Hindlimb muscle (tissue), 1 donor: Measurements from ENCODE around the gene SNAP29. TPM values are rescaled to one million over a fixed set of nuclear protein-coding genes. Genes with fewer than 3 reads are reported as not detected.
A peak's percentile ranks its signal among the peaks of the same experiment; 100 is the strongest.
"Not testable (repeated sequence)": the region's sequence is repeated elsewhere in the genome, so short reads cannot be mapped to it uniquely, and the experiment has no call there.

Source experiments
- DNase-seq: peaks from one replicate; pipeline ENCODE4 v3.0.0-alpha.2; 2013
- polyA plus RNA-seq: library from polyadenylated mRNA; unstranded; fragments of 120-200 nt; gene quantifications from one replicate; pipeline ENCODE4 v1.2.1, GENCODE V29; 2013; ENCODE audit not compliant: insufficient read length

Gene SNAP29
- polyA plus RNA-seq, 1 donor = 22.6 TPM

DNA sequence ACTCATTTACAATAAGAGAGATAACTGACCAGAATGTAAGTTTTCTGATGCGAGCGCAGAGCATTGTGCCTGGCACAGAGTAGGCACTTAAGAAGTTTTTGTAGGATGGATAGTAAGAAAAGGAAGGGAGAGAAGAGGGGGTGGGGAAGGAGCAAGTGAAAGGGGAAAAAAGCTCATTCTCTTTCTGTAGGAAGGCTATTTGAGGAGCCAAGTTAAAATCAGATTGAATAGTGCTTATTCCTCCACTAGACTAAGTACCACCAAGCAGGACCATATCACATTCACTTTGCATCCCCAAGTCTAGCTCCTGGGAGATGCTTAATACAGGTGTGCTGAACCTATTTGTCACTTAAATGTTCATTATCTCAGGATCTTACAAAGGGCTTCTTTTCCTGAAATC, 44.3 kb downstream of the SNAP29 start:
- DNase-seq = no peak

DNA sequence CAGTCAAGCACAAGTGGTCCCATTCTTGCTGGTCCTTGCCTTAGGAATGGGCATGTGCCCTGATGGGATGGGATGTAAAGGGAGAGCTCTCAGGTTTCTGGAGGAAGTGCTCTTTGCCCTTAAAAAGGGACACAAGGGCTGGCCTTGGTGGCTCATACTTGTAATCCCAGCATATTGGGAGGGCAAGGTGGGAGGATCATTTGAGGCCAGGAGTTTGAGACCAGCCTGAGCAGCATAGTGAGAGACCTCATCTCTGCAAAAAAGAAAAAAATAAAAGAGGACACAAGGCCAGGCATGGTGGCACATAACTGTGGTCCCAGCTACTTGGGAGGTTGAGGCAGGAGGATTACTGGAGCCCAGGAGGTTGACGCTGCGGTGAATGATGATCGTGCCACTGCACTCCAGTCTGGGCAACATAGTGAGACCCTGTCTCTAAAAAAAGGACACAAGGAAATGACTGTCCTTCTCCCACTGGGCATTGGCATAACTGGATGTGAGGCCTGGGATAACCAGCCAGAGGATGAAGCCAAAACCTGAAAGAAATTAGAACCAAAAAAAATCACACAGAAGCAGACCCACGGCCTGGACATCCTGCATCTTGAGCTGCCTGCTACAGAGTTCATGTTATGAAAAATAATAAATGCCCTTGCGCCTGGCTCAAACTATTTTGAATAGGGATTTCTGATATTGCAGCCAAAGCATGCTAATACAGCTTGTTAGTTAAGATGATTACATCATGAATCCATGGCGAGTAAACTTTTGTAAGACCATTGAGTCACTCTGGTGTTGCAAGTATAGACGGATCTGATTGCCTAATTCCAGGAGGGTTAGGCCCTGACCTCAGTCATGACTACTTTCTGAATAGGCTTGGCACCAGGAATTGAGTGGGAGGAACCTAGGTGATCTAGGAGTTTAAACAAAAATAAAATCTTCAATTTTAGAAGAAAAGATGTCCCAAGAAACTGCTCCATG, 45.5 kb downstream of the SNAP29 start:
- no peak for DNase-seq

DNA sequence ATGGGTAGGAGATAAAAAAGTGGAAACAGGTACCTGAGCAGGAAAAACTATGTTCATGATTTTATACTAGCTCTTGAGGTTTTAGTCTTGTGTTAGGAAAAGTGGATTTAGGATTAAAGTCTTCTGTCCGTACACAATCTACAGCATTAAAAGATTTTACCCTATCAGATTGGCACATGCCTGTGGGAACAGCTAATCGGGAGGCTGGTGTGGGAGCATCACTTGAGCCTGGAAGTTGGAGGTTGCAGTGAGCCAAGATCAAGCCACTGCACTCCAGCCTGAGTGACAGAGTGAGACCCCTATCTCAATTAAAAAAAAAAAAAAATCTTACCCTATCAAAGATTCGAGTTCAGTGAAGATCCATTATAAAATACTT, 46.2 kb downstream of the SNAP29 start:
- DNase-seq = no peak

DNA sequence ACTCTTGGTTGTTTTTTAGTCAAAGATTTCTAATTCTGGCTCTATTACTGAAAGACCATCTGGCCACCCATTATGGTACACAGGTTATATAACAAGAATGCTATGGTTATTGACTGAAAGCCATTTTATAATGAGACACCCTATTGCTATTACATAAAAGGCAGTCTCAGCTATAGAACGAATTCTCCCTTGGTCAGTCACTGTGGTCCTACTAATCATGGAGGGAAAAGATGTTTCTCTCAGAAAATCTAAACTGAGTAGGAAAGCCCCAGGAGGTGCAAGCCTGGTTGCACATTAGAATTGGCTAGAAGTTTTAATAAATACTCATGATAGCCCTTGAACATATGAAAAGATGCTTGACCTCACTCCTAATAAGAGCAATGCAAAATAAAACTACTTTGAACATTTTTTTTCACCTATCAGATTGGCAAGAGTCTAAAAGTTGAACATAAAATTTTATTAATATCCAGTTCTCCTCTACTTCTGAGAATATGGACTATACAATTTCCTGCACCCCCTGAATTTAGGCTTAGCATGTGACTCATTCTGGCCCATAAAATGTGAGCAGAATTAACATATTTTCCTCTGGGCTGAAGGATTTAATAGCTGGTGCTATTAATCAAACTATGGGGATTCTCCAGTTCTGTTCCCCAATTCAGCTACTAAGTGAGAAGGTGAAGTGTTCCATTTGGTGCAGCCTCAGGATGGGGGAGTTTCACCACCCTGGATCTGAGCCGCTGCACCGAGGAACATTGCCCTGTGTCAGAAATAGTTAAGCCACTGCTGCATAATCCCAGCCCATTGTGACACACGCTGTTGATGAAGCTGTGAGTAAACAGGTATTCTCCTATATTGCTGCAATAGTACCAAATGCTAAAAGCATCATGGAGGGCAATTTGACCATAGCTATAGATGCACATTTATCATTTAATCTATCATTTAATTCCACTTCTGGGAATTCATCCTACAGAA, 46.9 kb downstream of the SNAP29 start:
- no peak for DNase-seq

DNA sequence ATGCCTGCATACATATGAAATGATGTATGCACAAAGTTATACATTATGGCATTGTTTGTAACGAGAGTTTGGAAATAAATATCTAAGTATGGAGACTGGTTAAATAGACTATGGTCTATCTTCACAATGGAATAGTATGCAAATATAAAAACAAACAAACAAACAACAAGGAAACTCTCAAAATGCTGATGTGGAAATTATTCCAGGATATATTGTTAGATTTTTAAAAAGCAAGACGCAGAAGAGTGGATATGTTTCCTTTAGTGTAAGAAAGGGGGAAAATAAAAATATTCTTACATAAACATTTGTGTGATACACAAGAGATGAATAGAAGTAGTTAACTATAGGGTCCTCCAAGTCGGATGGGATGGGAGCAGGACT, 47.6 kb downstream of the SNAP29 start:
- DNase-seq = no peak

DNA sequence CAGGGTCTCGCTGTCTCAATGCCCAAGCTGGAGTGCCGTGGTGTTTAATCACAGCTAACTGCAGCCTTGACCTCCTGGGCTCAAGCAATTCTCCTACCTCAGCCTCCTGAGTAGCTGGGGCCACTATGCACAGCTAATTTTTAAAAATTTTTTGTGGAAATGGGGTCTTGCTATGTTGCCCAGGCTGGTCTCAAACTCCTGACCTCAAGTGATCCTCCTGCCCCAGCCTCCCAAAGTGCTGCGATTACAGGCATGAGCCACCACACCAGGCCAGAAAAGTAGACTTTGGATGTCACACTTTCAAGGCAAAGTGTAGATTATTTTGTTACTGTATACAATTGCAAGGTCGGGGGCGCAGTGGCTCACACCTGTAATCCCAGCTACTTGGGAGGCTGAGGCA, 49.9 kb downstream of the SNAP29 start:
- not testable (repeated sequence) for DNase-seq

DNA sequence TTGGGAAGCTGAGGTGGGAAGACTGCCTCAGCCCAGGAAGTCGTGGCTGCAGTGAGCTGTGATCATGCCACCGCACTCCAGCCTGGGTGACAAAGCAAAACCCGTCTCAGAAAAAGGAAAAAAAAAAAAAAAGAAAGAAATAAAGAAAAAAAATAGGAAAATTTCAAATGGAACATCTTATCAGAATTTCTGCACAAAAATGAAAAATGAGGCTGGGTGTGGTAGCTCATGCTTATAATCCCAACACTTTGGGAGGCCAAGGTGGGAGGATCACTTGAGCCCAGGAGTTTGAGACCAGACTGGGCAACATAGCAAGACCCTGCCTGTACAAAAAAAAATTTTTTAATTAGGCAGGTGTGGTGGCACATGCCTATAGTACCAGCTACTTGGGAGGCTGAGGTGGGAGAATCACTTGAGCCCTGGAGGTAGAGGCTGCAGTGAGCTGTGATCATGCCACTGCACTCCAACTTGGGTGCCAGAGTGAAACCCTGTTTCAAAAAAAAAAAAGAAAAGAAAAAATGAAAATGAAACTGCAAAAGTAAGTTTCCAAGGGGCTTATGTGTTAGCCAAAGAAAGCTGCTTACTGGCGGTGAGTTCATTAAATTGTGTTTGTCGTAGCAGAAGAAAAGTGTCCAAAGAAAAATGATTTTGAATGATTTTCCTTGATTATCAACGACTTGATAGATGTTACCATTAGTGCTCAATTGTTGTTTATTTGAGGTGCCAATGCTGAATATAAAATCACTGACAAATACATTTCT, 50.9 kb downstream of the SNAP29 start:
- DNase-seq = no peak

DNA sequence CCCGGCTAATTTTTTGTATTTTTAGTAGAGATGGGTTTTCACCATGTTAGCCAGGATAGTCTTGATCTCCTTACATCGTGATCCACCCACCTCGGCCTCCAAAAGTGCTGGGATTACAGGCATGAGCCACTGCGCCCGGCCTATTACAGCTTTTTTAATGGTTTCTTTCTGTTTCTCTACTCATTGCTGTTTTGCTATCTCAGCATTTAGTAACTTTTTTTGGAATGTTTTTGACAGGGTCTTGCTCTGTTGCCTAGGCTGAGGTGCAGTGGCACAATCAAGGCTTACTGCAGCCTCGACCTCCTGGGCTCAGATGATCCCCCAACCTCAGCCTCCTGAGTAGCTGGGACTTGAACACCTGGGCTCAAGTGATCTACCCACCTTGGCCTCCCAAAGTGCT, 53.7 kb downstream of the SNAP29 start:
- no peak for DNase-seq

DNA sequence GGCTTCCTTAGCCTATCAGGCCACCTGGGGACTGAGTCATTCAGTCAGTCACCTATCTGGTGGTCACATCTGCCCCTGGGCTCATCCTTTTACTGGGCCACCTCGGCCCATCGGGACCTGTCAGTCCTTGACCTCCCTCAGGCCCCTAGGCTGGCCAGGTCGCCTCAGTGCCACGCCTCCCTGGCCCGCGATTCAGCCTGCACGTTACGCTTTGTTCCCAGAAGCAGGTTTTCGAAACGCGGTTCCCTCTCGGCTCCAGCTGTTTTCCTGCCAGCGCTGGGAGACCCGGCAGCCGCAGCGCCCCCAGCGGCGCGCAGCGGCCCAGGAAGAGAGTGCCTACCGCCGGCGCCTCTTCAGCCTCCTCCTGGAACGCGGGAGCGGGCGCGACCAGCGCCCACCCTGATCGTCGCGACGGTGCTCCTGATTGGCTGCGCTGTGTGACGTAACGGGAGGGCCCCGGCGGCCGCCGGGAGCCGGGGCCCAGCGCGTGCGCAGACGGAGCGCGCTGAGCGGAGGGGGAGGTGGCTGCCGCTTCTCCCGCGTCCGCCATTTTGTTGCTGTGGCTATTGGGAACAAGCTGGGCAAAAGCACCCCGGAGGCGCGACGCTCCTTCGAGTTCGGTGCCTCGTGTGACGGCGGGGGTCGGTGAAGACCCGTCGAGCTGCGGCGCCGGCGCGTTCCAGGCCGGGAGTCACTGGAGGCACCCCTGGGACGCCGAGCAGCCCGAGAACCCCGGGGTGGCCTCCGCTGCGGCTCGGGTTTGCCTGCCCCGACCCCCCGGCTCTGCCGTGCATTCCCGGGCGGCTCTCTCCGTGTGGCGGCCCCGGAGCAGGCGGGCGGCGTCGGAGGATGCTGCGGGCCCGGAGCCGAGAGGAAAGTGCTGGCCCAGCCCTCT, 58.4 kb downstream of the SNAP29 start, which contains the start of gene CRKL:
Gene CRKL, plus strand, starts transcription at position 492 of the 895 bp plus-strand sequence. CDS start 528 bp downstream, outside the sequence.
- DNase-seq = peak; percentile 99

DNA sequence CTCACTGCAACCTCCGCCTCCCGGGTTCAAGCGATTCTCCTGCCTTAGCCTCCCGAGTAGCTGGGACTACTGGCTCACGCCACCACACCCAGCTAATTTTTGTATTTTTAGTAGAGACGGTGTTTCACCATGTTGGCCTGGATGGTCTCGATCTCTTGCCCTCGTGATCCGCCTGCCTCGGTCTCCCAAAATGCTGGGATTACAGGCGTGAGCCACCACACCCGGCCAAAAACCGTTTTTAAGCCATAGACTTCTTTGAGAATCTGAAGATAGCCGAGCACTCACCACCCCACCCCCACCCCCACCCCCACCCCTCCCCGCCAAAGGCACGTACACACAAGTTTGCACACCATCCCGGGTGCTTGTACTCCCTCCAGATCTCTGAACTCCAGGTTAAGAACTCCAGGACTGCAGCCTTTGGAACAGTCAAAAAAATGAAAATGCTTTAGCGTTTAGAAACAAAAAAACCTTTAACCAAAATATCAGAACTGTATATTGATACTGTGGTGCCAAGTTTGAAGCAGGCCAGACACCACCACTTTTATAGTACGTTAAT, 59.9 kb downstream of the SNAP29 start:
- no peak for DNase-seq

DNA sequence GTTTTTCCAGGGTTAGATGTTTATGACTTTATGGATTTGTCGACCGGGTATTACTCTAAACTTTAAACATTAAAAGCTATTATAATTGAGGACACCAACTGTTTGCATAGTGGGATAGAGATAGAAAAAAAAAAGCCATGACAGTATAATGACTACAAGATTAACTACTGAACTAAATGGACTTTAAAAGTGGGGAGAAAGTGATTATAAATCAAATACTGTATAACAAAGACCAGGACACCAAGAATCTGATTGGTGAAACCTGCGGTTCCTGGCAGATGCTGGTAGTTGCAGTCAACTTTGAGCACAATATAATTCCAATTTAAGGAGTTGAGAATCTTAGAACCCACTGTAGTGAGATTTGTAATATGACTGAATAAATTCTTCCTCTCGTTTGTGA, 60.9 kb downstream of the SNAP29 start:
- no peak for DNase-seq

DNA sequence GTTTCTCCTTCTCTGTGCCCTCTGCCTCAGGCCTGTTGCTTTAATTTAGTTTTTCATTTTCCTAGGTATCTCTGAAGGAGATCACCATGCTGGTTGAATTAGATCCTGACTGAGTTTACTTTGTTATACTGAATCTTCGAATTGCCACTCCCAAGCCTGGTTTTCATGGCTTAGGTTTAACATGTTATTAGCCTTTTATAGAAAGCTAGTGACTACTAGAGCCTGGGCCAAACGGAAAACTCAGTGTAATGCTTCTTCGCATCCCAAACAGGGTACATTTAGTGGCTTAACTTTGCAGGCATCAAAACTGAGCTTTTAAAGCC, 62.0 kb downstream of the SNAP29 start:
- DNase-seq = no peak

DNA sequence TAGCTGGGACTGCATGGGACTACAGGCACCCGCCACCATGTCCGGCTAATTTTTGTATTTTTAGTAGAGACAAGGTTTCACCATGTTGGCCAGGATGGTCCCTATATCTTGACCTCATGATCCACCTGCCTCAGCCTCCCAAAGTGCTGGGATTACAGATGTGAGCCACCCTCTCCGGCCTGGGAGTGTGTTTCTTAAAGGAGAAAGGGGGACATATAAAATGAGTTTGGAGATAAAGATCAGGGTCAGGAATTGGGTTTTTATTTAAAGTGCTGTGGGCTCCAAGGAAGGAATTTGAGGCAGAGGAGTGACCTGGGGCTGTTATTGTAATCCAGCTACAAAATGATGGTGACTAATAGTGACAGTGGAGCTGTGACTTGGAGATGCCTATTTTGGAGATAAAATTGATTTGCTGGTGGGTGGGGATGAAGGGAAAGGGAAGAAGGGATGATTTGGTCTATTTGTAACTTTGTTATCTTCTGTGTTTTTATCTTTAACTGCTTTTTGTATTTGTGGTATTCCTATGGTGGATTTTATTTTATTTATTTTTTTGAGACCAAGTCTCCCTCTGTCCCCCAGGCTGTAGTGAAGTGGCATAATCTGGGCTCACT, 63.4 kb downstream of the SNAP29 start:
- DNase-seq = no peak

DNA sequence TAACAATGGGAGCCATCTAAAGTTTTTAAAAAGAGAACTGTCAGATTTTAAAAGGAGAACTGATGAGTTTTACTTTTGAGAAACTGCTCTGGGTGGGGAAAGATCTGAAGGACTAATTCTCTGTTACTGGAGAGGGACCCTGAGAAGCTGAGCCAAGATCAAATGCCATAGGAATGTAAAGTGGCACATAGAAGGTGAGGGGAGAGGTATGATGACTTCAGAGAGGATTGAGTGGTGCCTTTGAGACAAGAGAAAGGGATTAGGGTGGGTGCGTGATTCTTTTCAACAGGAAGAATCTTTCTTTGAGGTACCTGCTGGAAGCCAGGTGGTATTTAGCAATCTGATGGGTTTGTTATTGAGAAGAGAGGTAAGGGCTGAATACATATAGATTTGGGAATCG, 67.4 kb downstream of the SNAP29 start:
- DNase-seq = no peak

DNA sequence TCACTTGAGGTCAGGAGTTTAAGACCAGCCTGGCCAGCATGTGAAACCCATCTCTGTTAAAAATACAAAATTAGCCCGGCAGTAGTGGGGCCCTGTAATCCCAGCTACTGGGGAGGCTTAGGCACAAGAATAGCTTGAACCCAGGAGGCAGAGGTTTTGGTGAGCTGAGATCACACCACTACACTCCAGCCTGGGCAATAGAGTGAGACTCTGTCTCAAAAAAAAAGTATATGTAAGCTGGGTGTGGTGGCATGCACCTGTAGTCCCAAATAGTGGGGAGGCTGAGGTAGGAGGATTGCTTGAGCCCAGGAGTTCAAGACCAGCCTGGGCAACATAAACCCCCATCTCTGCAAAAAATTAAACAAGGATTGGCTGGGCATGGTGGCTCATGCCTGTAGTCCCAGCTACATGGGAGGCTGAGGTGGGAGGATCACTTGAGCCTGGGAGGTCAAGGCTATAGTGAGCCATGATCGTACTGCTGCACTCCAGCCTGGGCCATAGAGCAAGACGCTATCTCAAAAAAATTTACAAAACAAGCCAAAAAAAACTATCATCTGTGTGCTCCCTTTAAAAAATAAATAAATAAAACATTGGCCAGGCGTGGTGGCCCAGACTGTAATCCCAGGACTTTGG, 69.2 kb downstream of the SNAP29 start:
- no peak for DNase-seq

DNA sequence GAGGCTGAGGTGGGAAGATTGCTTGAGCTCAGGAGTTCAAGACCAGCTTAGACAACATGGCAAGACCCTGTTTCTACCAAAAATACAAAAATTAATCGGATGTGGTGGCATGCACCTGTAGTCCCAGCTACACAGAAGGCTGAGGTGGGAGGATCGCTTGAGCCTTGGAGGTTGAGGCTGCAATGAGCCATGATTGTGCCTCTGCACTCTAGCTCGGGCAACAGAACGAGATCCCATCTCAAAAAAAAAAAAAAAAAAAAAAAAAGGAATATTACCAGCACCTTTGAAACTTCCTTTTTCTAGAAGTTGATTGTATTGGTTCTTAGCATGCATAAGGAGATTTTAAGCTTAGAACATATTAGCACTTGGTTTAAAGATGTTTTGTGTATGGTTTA, 69.8 kb downstream of the SNAP29 start:
- no peak for DNase-seq

DNA sequence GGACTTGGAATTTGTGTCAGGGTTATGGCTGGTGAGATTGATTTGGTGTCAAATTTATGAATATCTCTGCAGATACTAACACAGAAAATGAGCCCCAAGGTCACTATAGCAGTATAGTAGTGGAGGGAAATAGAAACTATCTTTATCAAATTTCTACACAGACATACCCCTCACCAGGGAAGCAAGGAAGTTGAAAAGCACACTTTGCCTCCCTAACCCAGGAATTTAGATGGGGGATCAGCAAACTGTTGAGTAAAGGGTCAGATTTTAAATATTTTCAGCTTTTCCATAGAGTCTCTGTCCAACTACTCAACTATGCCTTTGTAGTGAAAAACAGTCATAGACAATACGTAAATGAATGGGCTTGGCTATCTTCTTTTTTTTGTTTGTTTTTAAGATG, 71.2 kb downstream of the SNAP29 start:
- no peak for DNase-seq

DNA sequence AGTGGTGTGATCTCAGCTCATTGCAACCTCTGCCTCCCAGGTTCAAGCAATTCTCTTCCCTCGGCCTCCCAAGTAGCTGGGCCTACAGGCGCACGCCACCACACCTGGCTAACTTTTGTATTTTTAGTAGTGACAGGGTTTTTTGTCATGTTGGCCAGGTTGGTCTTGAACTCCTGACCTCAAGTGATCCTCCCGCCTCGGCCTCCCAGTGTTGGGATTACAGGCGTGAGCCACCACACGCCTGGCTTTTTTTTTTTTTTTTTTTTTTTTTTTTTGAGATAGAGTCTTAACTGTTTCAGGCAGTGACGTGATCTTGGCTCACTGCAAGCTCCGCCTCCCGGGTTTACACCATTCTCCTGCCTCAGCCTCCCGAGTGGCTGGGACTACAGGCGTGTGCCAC, 71.6 kb downstream of the SNAP29 start:
- DNase-seq = not testable (repeated sequence)

DNA sequence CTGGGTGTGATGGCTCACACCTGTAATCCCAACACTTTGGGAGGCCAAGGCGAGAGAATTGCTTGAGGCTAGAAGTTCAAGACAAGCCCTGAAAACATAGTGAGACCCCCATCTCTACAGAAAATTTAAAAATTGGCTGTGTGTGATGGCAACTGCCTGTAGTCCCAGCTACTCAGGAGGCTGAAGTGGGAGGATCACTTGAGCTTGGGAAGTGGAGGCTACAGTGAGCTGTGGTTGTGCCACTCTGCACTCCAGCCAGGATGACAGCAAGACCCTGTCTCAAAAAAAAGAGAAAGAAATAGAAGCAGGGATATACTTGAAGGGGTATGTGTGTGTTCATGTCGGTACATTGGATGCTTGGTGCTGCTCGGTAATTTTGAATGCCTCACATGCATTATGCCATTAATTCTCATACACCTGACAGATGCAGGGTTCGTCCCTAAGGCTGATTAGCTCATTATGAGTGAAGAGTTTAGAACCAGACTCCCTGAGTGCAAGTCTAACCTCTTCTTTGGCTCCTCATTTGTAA, 72.4 kb downstream of the SNAP29 start:
- no peak for DNase-seq

DNA sequence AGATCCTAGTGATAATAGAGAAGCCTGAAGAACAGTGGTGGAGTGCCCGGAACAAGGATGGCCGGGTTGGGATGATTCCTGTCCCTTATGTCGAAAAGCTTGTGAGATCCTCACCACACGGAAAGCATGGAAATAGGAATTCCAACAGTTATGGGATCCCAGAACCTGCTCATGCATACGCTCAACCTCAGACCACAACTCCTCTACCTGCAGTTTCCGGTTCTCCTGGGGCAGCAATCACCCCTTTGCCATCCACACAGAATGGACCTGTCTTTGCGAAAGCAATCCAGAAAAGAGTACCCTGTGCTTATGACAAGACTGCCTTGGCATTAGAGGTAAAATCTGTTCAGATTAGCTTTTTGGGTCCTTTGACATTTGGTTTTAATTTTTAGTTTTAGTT, 75.1 kb downstream of the SNAP29 start:
- no peak for DNase-seq
